Peyer's patch (tissue), 4 donors: ENCODE data around the gene HOMER1.

Experiments
- CTCF ChIP-seq, 6 experiments: fragments of 450-650 bp in 4 of 6; fragments of 200-600 bp in 2 of 6; sonication (generic) in 1 of 6; IDR thresholded peaks; one replicate each; pipeline ENCODE4 v1.5.1; 2017 to 2019; ENCODE audit warnings: antibody characterized with exemption in 6 of 6, mild to moderate bottlenecking in 3 of 6, moderate library complexity in 1 of 6
- POLR2A ChIP-seq, 2 donors: fragments of 450-650 bp; IDR thresholded peaks; one replicate each; pipeline ENCODE4 v1.5.1; 2017; ENCODE audit warnings: antibody characterized with exemption in 2 of 2, mild to moderate bottlenecking in 2 of 2, moderate library complexity in 2 of 2

- TF ChIP-seq CTCF (IDR thresholded peaks at IDR 0.05) (no peak), POLR2A (IDR thresholded peaks at IDR 0.05) (no peak)
Observed at GRCh38 chr5:79512049-79512448, 1.9 kb downstream of the HOMER1 start.
